Stimulated activated CD8-positive, alpha-beta memory T cell treated with anti-CD3 and anti-CD28 coated beads, Interleukin-7, amount 100 ng/mL, for 4 hours (primary cell): ENCODE measurements around the gene MYO1D.
"Not testable (repeated sequence)": the region's sequence is repeated elsewhere in the genome, so short reads cannot be mapped to it uniquely, and the experiment has no call there.

Experiments
- DNase-seq, 2 donors: peaks; one replicate each; pipeline ENCODE4 v3.0.0-alpha.2; 2020; ENCODE audit warnings: low read depth in 2 of 2

Gene MYO1D

GRCh38 chr17:32673964-32674363 is 203.0 kb downstream of the MYO1D start:
- no peak for DNase-seq

DNA sequence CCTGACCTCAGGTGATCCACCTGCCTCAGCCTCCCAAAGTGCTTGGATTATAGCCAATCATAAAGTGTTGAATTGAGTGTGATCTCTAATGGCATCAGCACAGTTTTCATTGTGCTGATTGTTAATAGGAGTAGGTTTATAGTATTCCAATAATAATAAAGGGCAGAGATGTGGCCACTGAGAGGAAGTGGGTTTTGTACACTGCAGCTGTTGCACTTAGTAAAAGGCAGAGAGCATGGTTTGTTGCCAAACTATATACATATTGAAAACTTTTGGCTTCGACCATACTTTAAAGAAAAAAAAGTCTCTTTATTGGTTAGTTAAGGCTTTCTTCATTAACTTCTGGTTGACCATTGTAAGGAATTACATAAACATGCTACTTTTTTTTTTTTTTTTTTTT is 204.2 kb downstream of the MYO1D start:
- DNase-seq: no peak

DNA sequence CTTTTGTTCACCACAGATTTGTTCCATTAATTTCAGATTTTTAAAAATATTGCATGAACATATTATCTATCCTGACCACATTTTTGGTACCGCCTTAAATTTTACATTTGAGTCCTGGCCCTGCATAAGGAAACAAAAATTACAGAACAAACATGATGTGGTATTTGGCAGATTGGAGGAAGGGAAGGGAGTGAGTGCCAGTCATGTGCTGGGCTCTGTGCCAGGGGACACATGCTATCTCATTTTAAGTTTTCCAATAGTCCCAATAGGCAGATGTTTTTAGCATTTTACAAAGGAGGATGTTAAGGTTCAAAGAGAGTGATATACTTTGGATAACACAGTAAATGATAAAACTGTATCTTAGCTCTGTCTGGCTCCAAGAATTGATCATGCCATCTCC is 205.0 kb downstream of the MYO1D start:
- no peak for DNase-seq

- no peak for DNase-seq
Measured at GRCh38 chr17:32664936-32665583, 211.9 kb downstream of the MYO1D start.

- no peak for DNase-seq
Measured at GRCh38 chr17:32660496-32660985, 216.4 kb downstream of the MYO1D start.

DNA sequence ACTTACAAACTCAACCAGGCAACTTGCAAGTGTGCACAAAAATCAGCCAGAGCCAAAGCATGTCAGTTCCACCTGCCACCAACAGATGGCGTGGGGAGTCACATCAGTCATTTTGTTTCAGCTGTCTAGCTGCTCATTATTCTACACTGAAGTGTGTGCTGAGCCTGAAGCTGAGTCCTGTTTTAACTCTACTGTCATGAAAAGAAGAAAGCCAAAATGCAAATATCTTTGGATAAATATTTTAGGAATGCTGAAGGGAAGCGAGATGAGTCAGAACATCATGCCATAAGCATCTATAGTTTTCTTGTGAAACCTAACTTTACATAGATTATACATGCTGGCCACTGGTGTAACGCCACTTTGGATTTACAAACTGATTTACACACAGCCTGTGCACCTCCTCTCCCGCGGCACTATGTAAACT is 217.5 kb downstream of the MYO1D start:
- DNase-seq: peak; percentile 27 to 37

DNA sequence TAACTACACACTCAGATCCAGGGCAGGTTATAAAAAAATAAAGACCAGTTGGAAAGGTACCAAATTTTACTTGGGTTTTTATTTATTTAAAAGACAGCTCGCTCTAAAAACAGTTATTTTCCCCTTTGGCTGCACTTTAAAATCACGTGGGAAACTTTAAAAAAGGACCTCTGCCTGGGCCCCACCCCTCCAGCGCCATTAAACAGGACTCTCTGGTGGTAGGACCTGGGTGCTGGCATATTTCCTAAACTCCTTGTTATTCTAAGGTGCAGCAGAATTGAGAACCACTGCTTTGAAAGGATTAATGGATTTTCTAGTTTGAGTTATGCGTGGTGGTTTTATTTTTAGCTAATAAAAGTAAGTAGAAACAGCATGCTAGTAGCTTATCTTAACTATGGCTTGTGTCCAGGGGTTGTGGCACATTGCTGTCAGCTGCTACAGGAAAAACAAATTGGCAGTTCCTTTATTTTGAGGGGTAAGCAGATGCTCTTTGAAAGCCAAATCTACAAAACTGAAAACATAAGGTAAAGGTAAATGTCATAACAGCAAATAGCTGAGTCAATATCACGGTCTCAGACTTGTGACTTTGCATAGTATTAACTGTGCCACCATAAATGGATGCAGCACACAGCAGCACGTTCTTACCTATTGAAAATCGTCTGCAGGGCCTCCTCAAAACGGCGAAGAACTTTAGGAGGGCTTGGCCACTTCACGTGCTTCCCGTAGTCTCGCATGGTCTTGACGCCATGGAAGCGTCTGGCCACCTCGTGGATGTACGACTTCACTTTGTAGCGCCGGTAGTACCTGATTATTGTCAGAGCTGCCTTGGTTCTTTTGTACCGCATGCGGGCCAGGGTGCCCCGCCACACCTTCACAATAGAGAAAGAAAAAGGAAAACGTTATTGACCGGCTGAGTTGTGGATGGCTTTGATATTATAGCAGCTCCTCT is 218.2 kb downstream of the MYO1D start:
- DNase-seq: no peak

DNA sequence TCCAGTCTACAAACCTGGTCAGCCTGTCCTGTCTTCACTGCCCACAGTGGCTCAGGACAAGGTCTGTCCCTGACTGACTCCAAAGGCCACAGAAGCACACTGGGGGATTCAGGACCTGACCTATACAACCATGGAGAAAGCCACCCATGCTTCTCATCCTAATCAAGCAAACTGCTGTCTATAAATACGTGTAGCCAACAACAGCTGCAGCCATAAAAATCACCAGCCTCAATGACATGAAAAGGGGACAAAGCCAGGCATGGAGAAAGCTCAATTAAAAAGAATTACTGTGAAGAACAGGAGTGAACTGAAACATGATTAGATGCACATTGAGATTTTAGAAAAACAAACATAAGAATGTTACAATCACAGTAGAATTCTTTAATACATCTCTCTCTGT is 220.0 kb downstream of the MYO1D start:
- no peak for DNase-seq

GRCh38 chr17:32654324-32654723 is 222.6 kb downstream of the MYO1D start:
- no peak for DNase-seq

GRCh38 chr17:32651084-32651483 is 225.8 kb downstream of the MYO1D start:
- DNase-seq: no peak

DNA sequence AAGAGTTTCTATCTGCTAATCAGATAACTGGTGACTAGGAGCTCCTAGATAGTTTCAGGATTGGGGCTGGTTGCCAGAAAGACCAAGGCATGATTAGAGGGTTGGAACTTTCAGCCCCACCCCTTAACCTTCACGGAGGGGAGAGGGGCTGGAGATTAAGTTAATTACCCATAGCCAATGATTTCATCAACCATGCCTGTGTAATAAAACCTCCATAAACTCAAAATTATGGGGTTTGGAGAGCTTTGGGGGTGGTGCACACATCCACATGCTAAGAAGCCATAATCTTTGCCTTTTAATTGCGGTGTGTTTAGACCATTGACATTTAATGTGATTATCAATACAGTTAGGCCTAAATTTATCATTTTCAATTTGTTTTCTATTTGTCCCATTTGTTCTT is 228.5 kb downstream of the MYO1D start:
- no peak for DNase-seq

GRCh38 chr17:32646941-32647340 is 230.0 kb downstream of the MYO1D start:
- DNase-seq: no peak

DNA sequence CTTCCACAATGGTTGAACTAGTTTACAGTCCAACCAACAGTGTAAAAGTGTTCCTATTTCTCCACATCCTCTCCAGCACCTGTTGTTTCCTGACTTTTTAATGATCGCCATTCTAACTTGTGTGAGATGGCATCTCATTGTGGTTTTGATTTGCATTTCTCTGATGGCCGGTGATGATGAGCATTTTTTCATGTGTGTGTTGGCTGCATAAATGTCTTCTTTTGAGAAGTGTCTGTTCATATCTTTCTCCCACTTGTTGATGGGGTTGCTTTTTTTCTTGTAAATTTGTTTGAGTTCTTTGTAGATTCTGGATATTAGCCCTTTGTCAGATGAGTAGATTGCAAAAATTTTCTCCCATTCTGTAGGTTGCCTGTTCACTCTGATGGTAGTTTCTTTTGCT is 235.4 kb downstream of the MYO1D start:
- not testable (repeated sequence) for DNase-seq

DNA sequence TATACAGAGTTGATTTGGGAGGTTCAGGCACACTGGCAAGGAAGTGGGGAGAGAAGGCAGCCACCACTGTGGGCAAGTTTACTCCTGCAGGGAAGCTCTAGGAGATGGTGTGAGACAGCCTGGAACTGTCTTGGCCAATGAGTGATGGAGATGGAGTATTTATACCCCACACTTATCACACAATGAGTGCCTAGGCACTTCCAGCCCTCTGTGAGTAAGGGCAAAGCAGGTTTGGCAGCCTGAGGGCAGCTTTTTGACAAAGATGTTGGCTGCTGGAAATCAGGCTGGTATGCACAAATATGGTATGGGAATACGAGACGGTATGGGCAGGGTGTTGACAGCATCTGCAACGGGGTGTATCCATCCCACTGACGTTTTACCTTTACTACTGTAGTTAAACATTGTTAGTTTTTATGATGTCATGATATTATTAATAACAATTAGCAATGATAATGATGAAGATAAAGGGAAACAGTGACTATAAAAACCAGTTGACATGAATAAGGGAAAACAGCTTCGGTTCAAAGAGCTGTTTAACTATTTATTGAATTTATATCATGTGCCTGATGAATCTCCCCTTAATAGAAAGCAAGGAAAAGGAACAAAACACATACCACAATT is 240.2 kb downstream of the MYO1D start:
- no peak for DNase-seq

GRCh38 chr17:32634167-32634566 is 242.8 kb downstream of the MYO1D start:
- DNase-seq: no peak

DNA sequence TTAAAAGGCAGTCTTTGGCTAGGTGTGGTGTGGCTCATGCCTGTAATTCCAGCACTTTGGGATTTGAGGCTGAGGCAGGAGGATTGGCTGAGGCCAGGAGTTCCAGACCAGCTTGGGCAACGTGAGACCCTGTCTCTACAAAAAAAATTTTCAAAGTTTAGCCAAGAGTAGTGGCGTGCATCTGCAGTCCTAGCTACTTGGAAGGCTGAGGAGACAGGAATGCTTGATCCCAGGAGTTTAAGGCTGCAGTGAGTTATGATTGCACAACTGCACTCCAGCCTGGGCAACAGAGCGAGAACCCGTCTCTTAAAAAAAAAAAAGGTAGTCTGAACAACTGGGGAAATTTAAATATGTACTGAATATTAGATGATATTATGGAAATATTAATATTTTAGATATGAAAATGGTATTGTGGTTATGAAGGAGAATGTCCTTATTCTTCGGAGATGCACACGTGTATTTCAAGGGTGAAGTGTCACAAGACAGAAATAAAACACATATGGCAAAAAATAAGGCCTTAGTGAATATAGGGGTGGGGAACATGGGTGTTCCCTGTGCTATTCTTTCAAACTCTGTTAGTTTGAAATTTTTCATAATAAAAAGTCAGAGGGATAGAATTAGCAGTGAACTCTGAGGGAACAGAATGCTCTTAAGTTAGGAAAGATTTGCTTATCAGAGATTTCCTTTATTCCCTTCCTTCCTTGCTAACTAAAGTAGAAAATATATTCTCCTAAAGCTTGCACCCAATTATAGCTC is 245.4 kb downstream of the MYO1D start:
- DNase-seq: no peak

GRCh38 chr17:32629563-32630190 is 247.2 kb downstream of the MYO1D start:
- DNase-seq: no peak

GRCh38 chr17:32628271-32629044 is 248.5 kb downstream of the MYO1D start:
- DNase-seq: no peak

- DNase-seq: no peak
Measured at GRCh38 chr17:32627239-32627996, 249.5 kb downstream of the MYO1D start.

- DNase-seq: no peak
Measured at GRCh38 chr17:32626379-32626791, 250.5 kb downstream of the MYO1D start.
